ENCODE measurements around the gene TMEM60. TPM values are rescaled to one million over a fixed set of nuclear protein-coding genes. Genes with fewer than 3 reads are reported as not detected.

TMEM60 gene
- total and polyA plus RNA-seq, 3 donors from 2014 or later, result 21.7 to 31.4 (median 27.9) TPM

GRCh38 chr7:77806425-77806824 lies 8.2 kb upstream of the TMEM60 start:
- no peaks in the 10 kb centered on the region for H3K36me3 ChIP-seq (ENCODE audit: low read depth, missing control alignments)
- H3K27ac ChIP-seq, result no peak overlapping the region
- no peak for TF ChIP-seq POLR2A (IDR thresholded peaks at IDR 0.05)
- TF ChIP-seq CTCF (IDR thresholded peaks at IDR 0.05), result no peak
- H3K4me3 ChIP-seq, result no peak overlapping the region
- H3K9me3 ChIP-seq, result no peaks in the 10 kb centered on the region
- no peak for DNase-seq
- no peaks in the 10 kb centered on the region for H3K27me3 ChIP-seq
- H3K4me1 ChIP-seq, result no peaks in the 10 kb centered on the region
- intact Hi-C loops (cut with DNase I; ENCODE audit: low total_unique reads), result no loop called here
- WGBS, 2 donors, result 90 to 97% methylated on average over 2 of the region's 2 CpGs

GRCh38 chr7:77802557-77803405 lies 4.5 kb upstream of the TMEM60 start:
- no peaks in the 10 kb centered on the region for H3K9me3 ChIP-seq
- no peaks in the 10 kb centered on the region for H3K27me3 ChIP-seq
- no peaks in the 10 kb centered on the region for H3K36me3 ChIP-seq (ENCODE audit: low read depth, missing control alignments)
- no peaks in the 10 kb centered on the region for H3K4me1 ChIP-seq
- no peak for TF ChIP-seq POLR2A (IDR thresholded peaks at IDR 0.05)
- TF ChIP-seq CTCF (IDR thresholded peaks at IDR 0.05), result no peak
- intact Hi-C loops (cut with DNase I; ENCODE audit: low total_unique reads), result no loop called here
- WGBS, 2 donors, result 67 to 76% methylated on average over 2 of the region's 2 CpGs
- no peak for DNase-seq
- no peak overlapping the region for H3K4me3 ChIP-seq
- H3K27ac ChIP-seq, result no peak overlapping the region

- WGBS, 2 donors, result 68 to 85% methylated on average over 2 of the region's 2 CpGs
- Histone ChIP-seq H3K9me3 (no peaks in the 10 kb centered on the region), H3K4me1 (peaks cover 8% of the 10 kb centered on the region), H3K27me3 (no peaks in the 10 kb centered on the region), H3K36me3 (ENCODE audit: low read depth, missing control alignments) (no peaks in the 10 kb centered on the region), H3K27ac (no peak overlapping the region), H3K4me3 (no peak overlapping the region)
- intact Hi-C loops (cut with DNase I; ENCODE audit: low total_unique reads), result no loop called here
- TF ChIP-seq POLR2A (IDR thresholded peaks at IDR 0.05), result no peak
- TF ChIP-seq CTCF (IDR thresholded peaks at IDR 0.05), result no peak
- DNase-seq, result no peak
Measured at GRCh38 chr7:77800730-77801129, 2.5 kb upstream of the TMEM60 start.

GRCh38 chr7:77800158-77800557 lies 1.9 kb upstream of the TMEM60 start:
- H3K4me1 ChIP-seq, result peaks cover 8% of the 10 kb centered on the region
- H3K27me3 ChIP-seq, result no peaks in the 10 kb centered on the region
- intact Hi-C loops (cut with DNase I; ENCODE audit: low total_unique reads), result no loop called here
- no peak for DNase-seq
- no peaks in the 10 kb centered on the region for H3K9me3 ChIP-seq
- H3K36me3 ChIP-seq (ENCODE audit: low read depth, missing control alignments), result no peaks in the 10 kb centered on the region
- TF ChIP-seq CTCF (IDR thresholded peaks at IDR 0.05) (no peak), POLR2A (IDR thresholded peaks at IDR 0.05) (no peak)
- no peak overlapping the region for H3K27ac ChIP-seq
- WGBS, 2 donors, result 28 to 41% methylated on average over 4 of the region's 4 CpGs
- no peak overlapping the region for H3K4me3 ChIP-seq
